A673 (cell line): Measurements from ENCODE around the gene IGFBP1.

ENCODE experiments used
- EZH2 ChIP-seq: fragments of 200-600 bp; sonication (generic); IDR thresholded peaks from 2 replicates; pipeline ENCODE4 v1.6.1; 2017; ENCODE audit warnings: borderline replicate concordance, low read depth, mild to moderate bottlenecking, mixed read lengths, antibody characterized with exemption, low read length; ENCODE audit not compliant: poor library complexity, severe bottlenecking
- TF ChIP-seq, protein P1 (sequence below): fragments of 300-800, 200-600 bp; sonication (generic); conservative IDR thresholded peaks from 2 replicates; pipeline ENCODE4 v1.5.1; 2017; ENCODE audit warnings: low read depth, mild to moderate bottlenecking, antibody characterized with exemption, low read length, moderate library complexity, mixed read lengths

DNA sequence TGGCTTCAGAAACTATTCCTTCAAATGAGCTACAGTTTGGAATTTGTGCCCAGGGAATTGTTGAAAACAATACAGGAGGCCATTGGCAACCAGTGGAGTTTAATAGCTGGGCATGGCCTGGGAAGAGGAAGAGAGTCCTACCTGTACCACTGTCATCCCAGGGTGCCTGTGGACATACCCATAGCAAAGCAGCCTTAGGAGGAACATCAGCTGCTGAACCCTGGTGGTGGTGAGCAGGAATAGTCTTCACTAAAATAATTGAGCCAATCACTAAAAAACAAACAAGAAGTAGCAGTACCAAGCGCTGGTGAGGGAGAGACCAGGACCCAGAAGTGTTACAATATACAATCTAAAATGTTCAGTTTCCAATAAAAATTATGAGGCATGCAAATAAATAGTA, 14.5 kb downstream of the IGFBP1 start:
- TF ChIP-seq, protein P1, sequence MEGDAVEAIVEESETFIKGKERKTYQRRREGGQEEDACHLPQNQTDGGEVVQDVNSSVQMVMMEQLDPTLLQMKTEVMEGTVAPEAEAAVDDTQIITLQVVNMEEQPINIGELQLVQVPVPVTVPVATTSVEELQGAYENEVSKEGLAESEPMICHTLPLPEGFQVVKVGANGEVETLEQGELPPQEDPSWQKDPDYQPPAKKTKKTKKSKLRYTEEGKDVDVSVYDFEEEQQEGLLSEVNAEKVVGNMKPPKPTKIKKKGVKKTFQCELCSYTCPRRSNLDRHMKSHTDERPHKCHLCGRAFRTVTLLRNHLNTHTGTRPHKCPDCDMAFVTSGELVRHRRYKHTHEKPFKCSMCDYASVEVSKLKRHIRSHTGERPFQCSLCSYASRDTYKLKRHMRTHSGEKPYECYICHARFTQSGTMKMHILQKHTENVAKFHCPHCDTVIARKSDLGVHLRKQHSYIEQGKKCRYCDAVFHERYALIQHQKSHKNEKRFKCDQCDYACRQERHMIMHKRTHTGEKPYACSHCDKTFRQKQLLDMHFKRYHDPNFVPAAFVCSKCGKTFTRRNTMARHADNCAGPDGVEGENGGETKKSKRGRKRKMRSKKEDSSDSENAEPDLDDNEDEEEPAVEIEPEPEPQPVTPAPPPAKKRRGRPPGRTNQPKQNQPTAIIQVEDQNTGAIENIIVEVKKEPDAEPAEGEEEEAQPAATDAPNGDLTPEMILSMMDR: no peak; the same call in 1 of the 2 replicates
- TF ChIP-seq EZH2: no peak
